T-helper 2 cell treated with Interferon-gamma antibody and Interleukin-4, amounts not matched to agents 100 ng/mL and 5 ng/mL, for 36 hours (primary cell): Measurements from ENCODE around the gene C1QTNF2. TPM values are rescaled to one million over a fixed set of nuclear protein-coding genes. Genes with fewer than 3 reads are reported as not detected.

Source experiments
- intact Hi-C: fragments of 100-400 bp; cut with micrococcal nuclease; formaldehyde crosslinking; loops from one replicate; pipeline ENCODE4 v1.15.1; 2023
- total RNA-seq: library from RNA; stranded (reverse); gene quantifications from 2 replicates; pipeline ENCODE4 v1.2.3, GENCODE V29; 2022

C1QTNF2 gene
- total RNA-seq, 1 donor from 2014 or later, result not detected

DNA sequence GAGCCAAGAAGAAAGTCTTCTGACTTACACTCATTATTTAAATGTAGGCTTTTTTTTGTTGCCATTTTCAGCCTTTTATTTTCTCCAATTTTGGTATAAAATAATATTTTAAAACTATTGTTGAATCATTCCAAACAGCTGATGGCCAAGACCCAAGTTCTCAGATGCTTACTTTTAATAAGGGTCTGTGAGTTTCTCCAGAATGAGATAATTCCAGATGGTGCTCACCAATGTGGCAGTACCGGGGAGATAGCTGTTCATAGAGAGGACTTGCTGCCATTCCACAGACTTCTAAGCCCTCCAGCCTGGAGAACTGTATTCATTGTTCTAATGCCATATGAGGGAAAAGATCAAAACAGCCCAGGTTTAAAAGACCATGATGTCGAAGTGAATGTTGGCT is 5.3 kb upstream of the C1QTNF2 start:
- intact Hi-C loops, result no loop called here

- intact Hi-C loops, result no loop called here
Measured at GRCh38 chr5:160375166-160375565, 4.7 kb upstream of the C1QTNF2 start.

- intact Hi-C loops, result no loop called here
Measured at GRCh38 chr5:160371294-160371693, 868 bp upstream of the C1QTNF2 start.

DNA sequence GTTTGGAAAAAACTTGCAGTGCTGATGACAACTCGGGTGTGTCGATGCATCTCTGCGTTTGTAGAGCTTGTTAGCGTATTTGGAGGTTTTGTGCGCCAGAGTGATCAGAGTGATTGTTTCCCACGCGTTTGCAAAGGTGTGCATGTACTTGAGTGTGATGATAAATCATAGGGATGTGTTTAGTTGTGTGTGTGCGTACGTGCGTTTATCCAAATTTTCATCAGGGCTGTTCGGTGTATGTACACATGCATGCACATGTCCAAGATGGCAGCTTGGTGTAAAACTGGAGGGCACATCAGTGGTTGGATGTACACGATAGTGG is 248 bp upstream of the C1QTNF2 start:
- intact Hi-C loops, result no loop called here

GRCh38 chr5:160367885-160368284 is 2.5 kb downstream of the C1QTNF2 start:
- intact Hi-C loops, result no loop called here

DNA sequence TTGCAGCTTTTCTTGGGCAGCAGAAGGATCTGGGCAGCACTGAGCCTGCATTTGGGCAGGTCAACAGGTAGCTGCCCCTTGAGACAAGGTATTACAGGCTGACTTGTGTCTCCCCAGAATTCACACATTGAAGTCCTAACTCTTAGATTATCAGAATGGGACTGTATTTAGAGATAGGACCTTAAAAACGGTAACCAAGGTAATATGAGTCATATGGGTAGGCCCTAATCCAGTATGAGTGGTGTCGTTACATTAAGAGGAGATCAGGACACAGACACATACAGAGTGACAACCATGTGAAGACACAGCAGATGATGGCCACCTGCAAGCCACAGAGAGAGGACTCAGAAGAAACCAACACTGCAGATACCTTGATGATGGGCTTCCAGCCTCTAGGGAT is 3.2 kb downstream of the C1QTNF2 start:
- intact Hi-C loops, result no loop called here

GRCh38 chr5:160366230-160366629 is 4.2 kb downstream of the C1QTNF2 start:
- intact Hi-C loops, result no loop called here

DNA sequence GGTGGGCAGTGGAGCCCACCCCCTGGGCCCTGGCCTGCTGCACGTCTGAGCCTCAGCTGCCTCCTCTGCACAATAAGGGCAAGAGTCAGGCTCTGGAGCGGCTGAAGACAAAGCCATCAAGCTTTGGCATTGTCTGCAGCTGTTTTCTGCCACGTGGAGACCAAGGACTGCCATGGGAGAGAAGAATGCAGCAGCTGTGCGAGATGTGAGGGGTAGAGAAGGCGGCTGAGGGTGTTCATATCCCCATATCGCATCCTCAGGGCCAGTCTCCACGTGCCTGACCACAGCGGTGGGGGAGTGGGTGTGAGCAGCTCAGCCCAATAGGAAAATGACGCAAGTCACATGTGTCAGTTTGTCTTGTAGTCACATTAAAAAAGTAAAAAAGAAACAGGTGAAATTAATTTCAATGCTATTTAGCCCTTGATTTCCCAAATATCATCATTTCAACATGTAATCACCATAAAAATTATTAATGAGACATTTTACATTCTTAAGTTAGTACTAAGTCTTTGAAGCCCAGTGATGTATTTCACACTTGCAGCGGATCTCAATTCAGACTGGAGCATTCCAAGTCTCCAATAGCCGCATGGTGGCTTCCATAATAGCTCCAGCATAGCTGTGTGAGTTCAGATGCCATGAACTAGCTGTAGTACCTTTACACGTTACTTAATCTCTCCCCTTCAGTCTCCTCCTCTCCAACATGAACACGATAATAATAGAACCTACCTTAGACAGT is 6.6 kb downstream of the C1QTNF2 start:
- intact Hi-C loops, result no loop called here

DNA sequence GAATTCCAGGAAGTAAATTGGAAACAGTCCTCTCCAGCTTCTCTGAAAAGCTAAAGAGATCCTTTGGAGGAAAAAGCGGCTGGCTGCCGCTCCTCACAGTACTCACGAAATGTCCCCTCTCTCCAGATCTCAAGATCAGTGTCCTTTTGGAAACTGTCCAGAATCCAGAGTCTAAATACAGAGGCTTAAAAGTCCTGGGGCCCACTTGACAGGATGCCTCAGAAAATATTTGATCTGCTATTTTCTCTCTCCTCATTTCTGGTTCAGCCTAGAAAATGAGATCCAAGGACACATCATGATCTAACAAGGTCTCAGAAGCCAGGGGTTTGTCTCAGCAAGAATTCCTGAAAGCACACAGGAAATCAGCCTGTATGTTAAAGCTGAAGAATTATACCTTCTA is 7.2 kb downstream of the C1QTNF2 start:
- intact Hi-C loops, result no loop called here

DNA sequence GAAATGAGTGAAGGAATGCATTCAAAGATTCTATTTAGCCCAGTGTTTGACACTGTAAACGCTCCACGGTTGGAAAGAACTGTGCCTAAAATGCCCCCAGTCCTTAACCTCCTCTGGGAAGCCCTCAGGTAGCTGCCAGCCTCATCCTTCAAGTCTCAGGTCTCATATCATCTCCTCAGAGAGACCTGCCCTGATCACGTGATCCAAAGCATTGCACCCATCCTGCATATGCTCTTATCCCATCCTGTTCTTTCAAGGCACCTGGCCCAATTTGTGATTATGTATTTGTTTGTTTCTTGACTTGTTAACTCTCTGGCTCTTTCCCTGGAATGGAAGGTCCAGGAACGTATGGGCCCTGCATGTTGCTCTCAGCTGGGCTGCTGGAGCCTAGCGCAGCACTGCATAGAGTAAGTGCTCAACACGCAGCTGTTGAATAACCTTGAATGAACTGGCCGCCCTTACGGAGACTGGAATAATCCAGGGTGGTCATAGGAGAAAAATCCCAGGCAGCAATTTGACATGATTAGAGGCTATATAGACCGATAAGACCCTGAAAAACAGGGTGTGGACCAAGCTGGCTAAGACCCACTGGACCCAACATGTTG is 8.7 kb downstream of the C1QTNF2 start:
- intact Hi-C loops, result no loop called here

GRCh38 chr5:160360310-160360709 is 10.1 kb downstream of the C1QTNF2 start:
- intact Hi-C loops, result no loop called here

GRCh38 chr5:160359816-160360215 is 10.6 kb downstream of the C1QTNF2 start:
- intact Hi-C loops, result no loop called here

DNA sequence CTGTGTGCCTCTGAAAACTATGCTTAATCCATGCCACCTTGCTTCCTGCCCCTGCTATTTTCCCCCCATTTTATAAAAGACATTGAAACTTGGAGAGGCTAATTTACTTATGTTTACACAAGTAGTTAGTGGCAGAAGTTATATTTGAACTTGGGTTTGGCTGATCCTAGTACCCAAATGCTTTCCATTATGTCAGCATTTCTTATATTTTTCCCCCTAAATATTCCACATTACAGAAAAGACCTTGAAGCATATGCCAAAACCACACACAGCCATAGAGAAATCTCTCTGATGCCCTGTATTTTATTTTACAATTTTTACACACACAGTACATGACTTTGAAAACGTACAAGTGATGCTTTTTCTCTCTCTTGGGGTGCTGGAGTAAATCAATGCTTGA is 11.2 kb downstream of the C1QTNF2 start:
- intact Hi-C loops, result no loop called here

- intact Hi-C loops, result no loop called here
Measured at GRCh38 chr5:160357861-160358411, 12.5 kb downstream of the C1QTNF2 start.

DNA sequence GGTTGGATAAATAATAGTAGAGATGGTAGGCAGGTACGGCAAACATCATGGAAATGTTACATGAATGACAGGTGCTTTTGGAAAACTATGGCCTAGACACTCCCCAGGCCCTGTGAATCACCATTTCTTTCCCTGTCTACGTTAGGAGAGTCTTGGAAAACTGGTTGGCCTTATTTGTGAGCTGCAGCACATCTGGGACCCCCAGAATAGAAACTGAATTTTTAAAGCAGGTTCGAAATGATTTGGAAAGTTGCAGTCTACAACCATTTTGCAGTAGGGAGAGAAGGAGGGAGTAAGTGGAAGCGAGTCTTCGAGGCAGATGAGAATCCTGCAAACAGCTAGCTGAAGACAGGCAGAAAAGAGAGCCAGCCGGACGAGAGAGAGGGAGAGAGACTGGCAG is 13.0 kb downstream of the C1QTNF2 start:
- intact Hi-C loops, result no loop called here

DNA sequence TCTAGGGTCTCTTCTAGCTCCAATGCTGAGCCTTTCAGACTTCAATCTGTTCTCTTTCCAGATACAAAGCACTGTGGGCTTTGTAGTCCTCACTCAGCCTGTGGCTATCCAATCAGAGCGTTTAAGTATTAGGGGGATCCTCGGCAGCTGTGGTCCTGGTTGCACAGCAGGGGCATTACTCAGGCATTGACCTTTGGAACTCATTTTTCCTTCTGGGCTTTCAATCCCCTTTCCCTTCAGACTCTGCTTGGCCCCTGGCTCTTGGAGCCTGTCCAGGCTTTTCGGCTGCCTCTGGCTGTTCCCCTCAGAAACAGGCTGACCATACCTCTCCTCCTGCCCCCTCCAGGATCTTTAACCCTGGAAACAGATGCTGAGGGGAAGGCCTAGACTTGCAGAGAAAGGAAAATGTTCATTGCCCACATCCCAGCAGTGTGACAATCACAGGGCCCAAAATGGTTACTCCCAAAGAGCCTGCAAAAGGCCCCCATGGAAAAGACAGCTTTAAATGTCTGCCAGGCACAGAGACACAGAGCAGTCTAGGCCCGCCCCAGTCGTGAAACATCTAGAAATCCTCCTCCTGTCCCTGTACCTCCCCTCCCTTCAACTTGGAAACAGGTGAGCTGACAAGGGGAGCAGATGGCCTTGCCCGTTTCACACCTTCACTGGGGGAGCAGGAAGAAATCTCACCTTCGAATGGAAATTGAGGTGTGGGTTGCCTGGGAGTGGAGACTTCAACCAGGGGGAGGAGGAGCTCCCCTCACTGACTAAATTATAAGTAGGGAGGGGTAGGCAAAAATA is 13.7 kb downstream of the C1QTNF2 start:
- intact Hi-C loops, result no loop called here

DNA sequence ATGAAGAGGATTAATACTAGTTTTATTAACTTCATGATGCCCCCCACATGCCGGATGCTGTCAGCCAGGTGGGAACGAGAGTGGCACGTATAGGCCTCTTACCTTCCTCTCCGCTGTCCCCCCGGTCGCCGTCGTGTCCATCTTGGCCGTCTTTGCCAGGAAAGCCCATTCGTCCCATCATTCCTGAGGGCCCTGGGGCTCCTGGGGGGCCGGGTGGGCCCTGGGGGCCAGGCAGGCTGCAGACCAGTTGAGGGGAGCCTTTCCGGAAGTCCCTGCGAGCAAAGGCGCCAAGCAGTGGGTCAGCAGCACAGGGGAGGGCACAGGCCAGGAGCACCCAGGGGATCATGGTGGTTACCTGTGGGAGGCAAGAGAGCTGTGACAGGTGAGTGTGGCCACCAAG is 15.8 kb downstream of the C1QTNF2 start:
- intact Hi-C loops, result no loop called here

GRCh38 chr5:160353379-160353778 is 17.0 kb downstream of the C1QTNF2 start:
- intact Hi-C loops, result no loop called here

DNA sequence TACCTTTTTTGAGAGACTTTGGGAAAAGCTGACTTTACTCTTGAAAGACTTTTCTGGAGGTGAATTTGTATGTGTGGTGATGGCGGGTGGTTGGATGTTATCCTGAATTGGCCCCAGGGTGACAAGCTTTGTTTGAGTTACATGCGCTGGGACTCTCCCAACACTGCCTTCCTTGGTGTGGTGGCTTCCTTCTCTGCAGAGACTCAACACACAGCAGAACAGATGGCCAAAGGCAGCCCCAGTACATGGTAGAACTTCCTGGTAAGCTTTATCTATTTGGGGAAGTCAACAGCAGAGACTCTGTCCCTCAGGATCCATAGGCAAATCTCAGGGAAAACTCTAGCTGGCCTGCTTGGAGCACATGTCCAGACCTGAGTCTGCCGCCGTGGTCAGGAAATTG is 18.1 kb downstream of the C1QTNF2 start:
- intact Hi-C loops, result no loop called here

- intact Hi-C loops, result loop anchor here (10.0 kb wide), 1 partner anchor 265 kb away; no protein-coding TSS in a partner anchor
Measured at GRCh38 chr5:160349935-160350303, 20.5 kb downstream of the C1QTNF2 start.

DNA sequence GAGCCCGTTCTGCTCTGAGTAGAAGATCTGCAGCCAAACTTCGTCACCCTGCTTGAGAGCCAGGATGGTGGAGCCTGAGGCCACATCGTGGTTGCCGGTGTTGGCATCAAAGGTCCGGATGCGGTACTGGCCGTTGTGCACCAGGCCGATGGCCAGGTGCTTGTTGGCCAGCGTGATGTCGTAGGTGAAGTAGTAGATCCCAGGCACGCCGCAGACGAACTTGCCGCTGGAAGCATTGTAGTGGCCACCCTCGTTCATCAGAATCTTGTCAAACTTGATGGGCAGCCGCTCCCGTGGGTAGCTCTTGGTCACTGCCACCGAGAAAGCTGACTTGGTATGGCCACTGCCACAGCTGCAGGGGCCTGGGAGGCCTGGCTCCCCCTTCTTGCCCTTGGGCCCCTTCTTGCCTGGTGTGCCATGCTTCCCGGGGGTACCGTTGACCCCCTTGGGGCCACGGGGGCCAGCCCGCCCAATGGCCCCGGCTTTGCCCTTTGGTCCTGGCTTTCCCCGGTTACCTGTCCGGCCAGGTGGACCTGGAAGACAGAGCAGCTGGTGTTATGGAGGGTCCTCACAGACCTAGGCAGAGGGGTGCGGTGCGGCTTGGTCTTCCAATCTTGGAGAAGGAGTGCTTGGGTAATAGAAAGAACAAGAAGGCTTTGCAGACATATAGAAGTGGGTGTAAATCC is 21.0 kb downstream of the C1QTNF2 start:
- intact Hi-C loops, result loop anchor here (10.0 kb wide), 1 partner anchor 265 kb away; no protein-coding TSS in a partner anchor

- intact Hi-C loops, result loop anchor here (10.0 kb wide), 1 partner anchor 263 kb away; no protein-coding TSS in a partner anchor
Measured at GRCh38 chr5:160348080-160348479, 22.3 kb downstream of the C1QTNF2 start.
